Panc1 (cell line): Measurements from ENCODE around the gene CHD6. TPM values are rescaled to one million over a fixed set of nuclear protein-coding genes. Genes with fewer than 3 reads are reported as not detected.

Experiments
- ATAC-seq: fragments of 200-7000 bp; cut with Tn5 transposase; 2 replicates; pipeline ENCODE4 v1.9.1; 2020; ENCODE audit warnings: mild to moderate bottlenecking, moderate library complexity
- BruUV-seq: library from RNA; stranded (reverse); fragments of 400-500 nt; replicated peaks from 2 replicates; lab custom pipeline; 2021; lab: Mats Ljungman, UMichigan
- CTCF ChIA-PET: fragments of 300-600 bp; sonication (Branson Sonifier 250); formaldehyde crosslinking; loops from one replicate; lab custom pipeline; 2022; ENCODE audit warnings: antibody characterized with exemption; lab: Charles Lee
- POLR2A ChIA-PET: fragments of 300-600 bp; sonication (Branson Sonifier 250); formaldehyde crosslinking; loops from one replicate; lab custom pipeline; 2022; ENCODE audit warnings: antibody characterized with exemption; lab: Charles Lee
- DNase-seq: peaks from one replicate; pipeline ENCODE4 v3.0.0-alpha.2; 2010; ENCODE audit warnings: low read depth, low spot score
- H3K27ac ChIP-seq: 2 replicates; pipeline ENCODE4 v1.5.1; 2011; ENCODE audit warnings: mild to moderate bottlenecking, low read length, inconsistent platforms
- H3K27me3 ChIP-seq: fragments of 200-500 bp; sonication (Bioruptor generic); 2 replicates; pipeline ENCODE4 v1.6.0; 2014; ENCODE audit warnings: low read length, inconsistent platforms; ENCODE audit not compliant: control insufficient read depth, insufficient read depth
- H3K36me3 ChIP-seq: fragments of 200-500 bp; sonication (Bioruptor generic); 2 replicates; pipeline ENCODE4 v1.5.1; 2014; ENCODE audit warnings: inconsistent platforms, mild to moderate bottlenecking, low read length, moderate library complexity; ENCODE audit not compliant: control insufficient read depth, insufficient read depth
- H3K4me1 ChIP-seq: 2 replicates; pipeline ENCODE4 v1.5.1; 2011; ENCODE audit warnings: inconsistent platforms, mild to moderate bottlenecking, low read length, moderate library complexity; ENCODE audit not compliant: control insufficient read depth, insufficient read depth
- H3K4me3 ChIP-seq, 2 experiments: 2 replicates each; pipeline ENCODE4 v1.5.1; 2011 to 2012; ENCODE audit warnings: low read depth in 2 of 2, low read length in 2 of 2, mild to moderate bottlenecking in 2 of 2, inconsistent platforms in 1 of 2, moderate library complexity in 1 of 2
- H3K9me3 ChIP-seq: fragments of 200-500 bp; sonication (Bioruptor generic); 2 replicates; pipeline ENCODE4 v1.5.1; 2014; ENCODE audit warnings: low read depth, mild to moderate bottlenecking, inconsistent platforms, low read length, moderate library complexity; ENCODE audit not compliant: control insufficient read depth, insufficient read depth
- CTCF ChIP-seq: fragments of 450-650 bp; IDR thresholded peaks from 2 replicates; pipeline ENCODE4 v1.5.1; 2017; ENCODE audit warnings: mild to moderate bottlenecking
- POLR2AphosphoS5 ChIP-seq: IDR thresholded peaks from 2 replicates; pipeline ENCODE4 v1.6.1; 2012; ENCODE audit warnings: mild to moderate bottlenecking, low read depth, low read length, moderate library complexity
- REST ChIP-seq, 2 experiments: IDR thresholded peaks; 2 replicates each; pipeline ENCODE4 v1.6.1; 2011 to 2012; ENCODE audit warnings: low read depth in 2 of 2, control low read depth in 1 of 2, low read length in 1 of 2, mild to moderate bottlenecking in 1 of 2, moderate library complexity in 1 of 2; ENCODE audit not compliant: insufficient read depth in 1 of 2
- SIN3A ChIP-seq: IDR thresholded peaks from 2 replicates; pipeline ENCODE4 v1.6.1; 2012; ENCODE audit warnings: low read depth, mild to moderate bottlenecking, low read length, moderate library complexity, borderline replicate concordance; ENCODE audit not compliant: insufficient read depth
- TCF7L2 ChIP-seq: IDR thresholded peaks from 2 replicates; pipeline ENCODE4 v1.6.1; 2011; ENCODE audit warnings: mild to moderate bottlenecking, low read depth, low read length, inconsistent platforms
- in situ Hi-C: cut with HindIII; loops from 2 replicates; pipeline ENCODE4 v1.10.0; 2016; ENCODE audit warnings: low sequenced_read_pairs, low pct_unique_long_range_greater_than_20kb
- intact Hi-C: fragments of 100-400 bp; cut with micrococcal nuclease; formaldehyde crosslinking; loops from one replicate; pipeline ENCODE4 v1.10.0; 2022; ENCODE audit not compliant: unreplicated experiment
- total RNA-seq: library from RNA; stranded (reverse); gene quantifications from one replicate; pipeline ENCODE4 v1.2.1, GENCODE V29; 2021; ENCODE audit not compliant: unreplicated experiment

CHD6 gene
- total RNA-seq, 1 experiment from 2014 or later: 21.3 TPM

- DNase-seq: no peak
- no peaks in the 10 kb centered on the region for H3K4me1 ChIP-seq
- TF ChIP-seq CTCF (no peak), POLR2AphosphoS5 (no peak), SIN3A (no peak), TCF7L2 (no peak), REST (IDR thresholded peaks at IDR 0.05; ENCODE audit: insufficient read depth in 1 of 2, low read depth in 2 of 2, low read length in 1 of 2) (no peak)
- H3K27ac ChIP-seq: no peak overlapping the region
- ChIA-PET CTCF (no interaction called here), POLR2A (no interaction called here)
- no peaks in the 10 kb centered on the region for H3K9me3 ChIP-seq
- ATAC-seq: no peak
- no peak overlapping the region for H3K4me3 ChIP-seq
- BruUV-seq: no TSS peak
- H3K36me3 ChIP-seq: peaks cover 9% of the 10 kb centered on the region
- no peaks in the 10 kb centered on the region for H3K27me3 ChIP-seq
- in situ Hi-C loops (no loop called here), intact Hi-C loops (no loop called here)
Observed at GRCh38 chr20:41405436-41405835, 212.7 kb downstream of the CHD6 start.

- Histone ChIP-seq H3K9me3 (no peaks in the 10 kb centered on the region), H3K27ac (no peak overlapping the region), H3K27me3 (no peaks in the 10 kb centered on the region), H3K4me1 (no peaks in the 10 kb centered on the region), H3K36me3 (peaks cover 9% of the 10 kb centered on the region), H3K4me3 (no peak overlapping the region)
- POLR2A ChIA-PET: no interaction called here
- CTCF ChIA-PET: no interaction called here
- intact Hi-C loops: no loop called here
- DNase-seq (no peak), ATAC-seq (no peak)
- no peak for TF ChIP-seq TCF7L2
- no peak for TF ChIP-seq REST (IDR thresholded peaks at IDR 0.05; ENCODE audit: insufficient read depth in 1 of 2, low read depth in 2 of 2, low read length in 1 of 2)
- TF ChIP-seq SIN3A: no peak
- TF ChIP-seq CTCF: no peak
- no peak for TF ChIP-seq POLR2AphosphoS5
- BruUV-seq: no TSS peak
- in situ Hi-C loops: no loop called here
Observed at GRCh38 chr20:41403604-41404003, 214.6 kb downstream of the CHD6 start.
